ENCODE results near the gene FAM181A. TPM values are rescaled to one million over a fixed set of nuclear protein-coding genes. Genes with fewer than 3 reads are reported as not detected.

FAM181A gene
- total and polyA plus RNA-seq, 8 donors, result not detected

DNA sequence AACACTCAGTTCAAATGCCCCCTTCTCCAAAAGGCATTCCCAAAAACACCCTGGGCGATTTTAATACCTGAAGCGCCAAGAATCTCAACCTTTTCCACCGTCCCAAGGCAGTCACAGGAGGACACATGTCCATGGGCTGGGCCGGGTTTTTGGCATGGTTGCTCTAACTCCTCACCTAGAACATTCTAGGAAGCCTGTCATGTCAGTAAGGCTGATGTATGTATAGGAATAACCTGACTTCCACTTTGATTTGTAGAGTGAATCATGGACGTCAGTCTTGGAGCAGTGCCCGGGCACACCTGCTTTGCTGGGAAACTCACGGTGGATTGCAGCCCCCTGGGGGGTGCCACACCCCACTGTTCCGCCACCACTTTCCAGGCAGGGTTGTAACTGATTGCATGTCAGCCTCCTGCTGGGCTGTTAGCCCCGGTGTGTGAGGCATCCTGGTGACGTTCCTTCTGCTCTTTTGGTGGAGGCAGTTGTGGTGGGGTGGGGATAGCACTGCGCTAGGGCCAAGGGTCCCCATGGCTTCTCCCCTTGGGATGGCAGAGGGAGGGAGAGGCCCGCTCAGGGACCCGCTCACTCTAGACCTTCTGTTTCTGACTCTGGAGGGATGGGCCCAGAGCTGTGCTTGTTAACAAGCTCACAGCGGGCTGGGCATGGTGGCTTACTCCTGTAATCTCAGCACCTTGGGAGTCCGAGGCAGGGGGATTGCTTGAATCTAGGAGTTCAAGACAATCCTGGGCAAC is 35.2 kb upstream of the FAM181A start:
- Histone ChIP-seq H3K9me3 (no peaks in the 10 kb centered on the region), H3K4me3 (no peak overlapping the region), H3K36me3 (no peaks in the 10 kb centered on the region), H3K4me1 (peaks cover 0 to 26% (median 10%) of the 10 kb centered on the region in 4 donors), H3K27ac (no peak overlapping the region), H3K27me3 (peaks cover 0 to 28% (median 0%) of the 10 kb centered on the region in 3 donors)
- no peak for DNase-seq
- intact Hi-C loops (cut with DNase I; ENCODE audit: low total_unique reads), result loop anchor here (10.0 kb wide), 1 partner anchor 107 kb away; the partner anchor contains the start of gene PRIMA1
- no peak for TF ChIP-seq POLR2A (IDR thresholded peaks at IDR 0.05)
- no peak for TF ChIP-seq EP300 (IDR thresholded peaks at IDR 0.05)
- TF ChIP-seq, protein P1, sequence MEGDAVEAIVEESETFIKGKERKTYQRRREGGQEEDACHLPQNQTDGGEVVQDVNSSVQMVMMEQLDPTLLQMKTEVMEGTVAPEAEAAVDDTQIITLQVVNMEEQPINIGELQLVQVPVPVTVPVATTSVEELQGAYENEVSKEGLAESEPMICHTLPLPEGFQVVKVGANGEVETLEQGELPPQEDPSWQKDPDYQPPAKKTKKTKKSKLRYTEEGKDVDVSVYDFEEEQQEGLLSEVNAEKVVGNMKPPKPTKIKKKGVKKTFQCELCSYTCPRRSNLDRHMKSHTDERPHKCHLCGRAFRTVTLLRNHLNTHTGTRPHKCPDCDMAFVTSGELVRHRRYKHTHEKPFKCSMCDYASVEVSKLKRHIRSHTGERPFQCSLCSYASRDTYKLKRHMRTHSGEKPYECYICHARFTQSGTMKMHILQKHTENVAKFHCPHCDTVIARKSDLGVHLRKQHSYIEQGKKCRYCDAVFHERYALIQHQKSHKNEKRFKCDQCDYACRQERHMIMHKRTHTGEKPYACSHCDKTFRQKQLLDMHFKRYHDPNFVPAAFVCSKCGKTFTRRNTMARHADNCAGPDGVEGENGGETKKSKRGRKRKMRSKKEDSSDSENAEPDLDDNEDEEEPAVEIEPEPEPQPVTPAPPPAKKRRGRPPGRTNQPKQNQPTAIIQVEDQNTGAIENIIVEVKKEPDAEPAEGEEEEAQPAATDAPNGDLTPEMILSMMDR (IDR thresholded peaks at IDR 0.05), result no peak
- TF ChIP-seq POLR2AphosphoS5 (IDR thresholded peaks at IDR 0.05), result no peak
- WGBS, 5 donors, result 67 to 81% (median 76%) methylated on average over 14 to 15 of the region's 15 CpGs

DNA sequence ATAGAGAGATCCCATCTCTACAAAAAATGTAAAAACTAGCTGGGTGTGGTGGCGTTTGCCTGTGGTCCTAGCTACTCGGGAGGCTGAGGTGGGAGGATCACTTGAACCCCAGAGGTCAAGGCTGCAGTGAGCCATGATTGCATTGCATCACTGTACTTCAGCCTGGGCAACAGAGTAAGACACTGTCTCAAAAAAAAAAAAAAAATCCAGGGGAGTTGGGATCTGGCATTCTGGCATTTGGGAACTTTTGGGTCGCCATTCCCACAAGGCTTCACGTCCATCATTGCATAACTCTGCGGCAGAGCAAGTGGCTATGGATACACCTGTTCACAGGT is 34.7 kb upstream of the FAM181A start:
- H3K27me3 ChIP-seq, result peaks cover 0 to 28% (median 0%) of the 10 kb centered on the region in 3 donors
- WGBS, 5 donors, result 61 to 79% (median 70%) methylated on average over 5 of the region's 5 CpGs
- intact Hi-C loops (cut with DNase I; ENCODE audit: low total_unique reads), result loop anchor here (10.0 kb wide), 1 partner anchor 108 kb away; the partner anchor contains the start of gene PRIMA1

DNA sequence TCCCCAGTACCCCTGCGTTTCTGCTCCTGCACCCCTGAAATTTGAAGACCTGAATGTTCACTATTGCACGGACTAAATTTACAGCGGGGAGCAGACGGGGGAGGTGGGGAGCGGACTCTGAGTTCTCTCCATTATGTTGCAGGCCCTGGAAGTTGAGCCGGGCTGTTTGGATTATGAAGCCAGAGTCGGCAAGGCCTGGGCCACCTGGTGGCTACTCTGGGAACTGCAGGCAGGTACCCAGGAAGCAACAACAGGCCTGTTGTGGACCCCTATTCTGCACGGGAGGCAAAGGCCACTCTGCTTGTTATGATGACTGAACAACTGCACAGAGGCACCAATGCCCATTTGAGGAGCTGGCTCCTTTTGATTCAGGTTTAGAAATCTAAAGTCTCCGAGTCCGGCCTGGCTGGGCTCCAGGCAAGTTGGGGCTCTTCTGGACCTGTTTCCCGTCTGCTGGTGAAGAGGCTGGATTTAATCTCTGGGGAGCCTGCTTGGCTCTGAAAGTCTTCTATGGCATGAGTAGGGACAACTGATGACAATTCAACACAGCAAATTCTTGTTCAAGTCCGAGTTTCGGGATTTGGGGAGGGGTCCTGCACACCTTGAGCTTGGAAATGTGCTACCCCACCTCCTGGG is 34.1 kb upstream of the FAM181A start:
- H3K27me3 ChIP-seq, result peaks cover 0 to 26% (median 0%) of the 10 kb centered on the region in 3 donors
- H3K4me3 ChIP-seq, result no peak overlapping the region
- TF ChIP-seq, protein P1 (IDR thresholded peaks at IDR 0.05), result peak in 6 of 7 experiments; percentile 85 to 100 (median 98)
- TF ChIP-seq POLR2AphosphoS5 (IDR thresholded peaks at IDR 0.05) (no peak), EP300 (IDR thresholded peaks at IDR 0.05) (no peak), POLR2A (IDR thresholded peaks at IDR 0.05) (no peak)
- peak overlapping the region in 2 of 5 donors; percentile 41 to 79 for H3K27ac ChIP-seq
- H3K9me3 ChIP-seq, result no peaks in the 10 kb centered on the region
- intact Hi-C loops (cut with DNase I; ENCODE audit: low total_unique reads), result loop anchor here (10.0 kb wide), 1 partner anchor 108 kb away; the partner anchor contains the start of gene PRIMA1
- peak; percentile 82 to 88 for DNase-seq
- WGBS, 5 donors, result 30 to 36% (median 32%) methylated on average over 11 to 13 of the region's 13 CpGs
- H3K4me1 ChIP-seq, result peaks cover 0 to 26% (median 10%) of the 10 kb centered on the region in 4 donors
- H3K36me3 ChIP-seq, result no peaks in the 10 kb centered on the region

More for the DNA sequence above, 34.7 kb upstream of the FAM181A start:
- no peak for TF ChIP-seq POLR2A (IDR thresholded peaks at IDR 0.05)
- no peak for TF ChIP-seq EP300 (IDR thresholded peaks at IDR 0.05)
- TF ChIP-seq, protein P1 (IDR thresholded peaks at IDR 0.05), result no peak
- TF ChIP-seq POLR2AphosphoS5 (IDR thresholded peaks at IDR 0.05), result no peak
- H3K27ac ChIP-seq, result no peak overlapping the region
- no peaks in the 10 kb centered on the region for H3K36me3 ChIP-seq
- H3K4me3 ChIP-seq, result no peak overlapping the region
- DNase-seq, result no peak
- H3K9me3 ChIP-seq, result no peaks in the 10 kb centered on the region
- peaks cover 0 to 26% (median 10%) of the 10 kb centered on the region in 4 donors for H3K4me1 ChIP-seq

DNA sequence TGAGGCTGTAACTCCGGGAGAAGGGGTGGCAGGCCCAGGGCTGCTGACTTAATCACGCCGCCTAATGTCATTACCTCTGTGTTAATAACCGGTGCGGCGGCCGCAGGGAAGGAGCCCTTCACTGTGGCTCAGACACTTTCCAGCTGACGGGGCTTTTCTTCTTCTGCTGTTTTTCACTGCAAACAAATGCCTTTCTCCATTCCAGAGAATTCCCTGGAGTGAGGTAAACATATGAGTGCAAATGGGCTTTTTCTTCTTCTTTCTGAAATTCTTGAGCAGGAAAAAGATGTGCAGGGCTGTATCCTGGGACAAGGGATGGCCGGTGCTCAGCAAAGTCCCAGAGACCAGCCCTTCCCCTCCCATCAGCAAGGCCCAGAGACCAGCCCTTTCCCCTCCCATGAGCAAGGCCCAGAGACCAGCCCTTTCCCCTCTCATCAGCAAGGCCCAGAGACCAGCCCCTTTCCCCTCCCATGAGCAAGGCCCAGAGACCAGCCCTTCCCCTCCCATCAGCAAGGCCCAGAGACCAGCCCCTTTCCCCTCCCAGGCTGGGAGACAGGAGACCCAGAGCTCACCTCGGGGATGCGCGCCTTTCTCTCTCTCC is 33.4 kb upstream of the FAM181A start:
- TF ChIP-seq, protein P1 (IDR thresholded peaks at IDR 0.05), result no peak
- TF ChIP-seq POLR2AphosphoS5 (IDR thresholded peaks at IDR 0.05), result no peak
- TF ChIP-seq POLR2A (IDR thresholded peaks at IDR 0.05), result no peak
- no peak for TF ChIP-seq EP300 (IDR thresholded peaks at IDR 0.05)
- Histone ChIP-seq H3K9me3 (no peaks in the 10 kb centered on the region), H3K4me1 (peaks cover 0 to 26% (median 10%) of the 10 kb centered on the region in 4 donors), H3K27me3 (peaks cover 0 to 19% (median 0%) of the 10 kb centered on the region in 3 donors), H3K27ac (peak overlapping the region in 2 of 5 donors; percentile 41 to 79), H3K36me3 (no peaks in the 10 kb centered on the region), H3K4me3 (no peak overlapping the region)
- intact Hi-C loops (cut with DNase I; ENCODE audit: low total_unique reads), result loop anchor here (10.0 kb wide), 1 partner anchor 109 kb away; the partner anchor contains the start of gene PRIMA1
- peak in 1 of 2 donors; percentile 69 for DNase-seq
- 66 to 82% (median 75%) methylated on average over 12 of the region's 12 CpGs for WGBS, 5 donors

Measured in stomach (tissue), 9 donors.